Right ventricle myocardium superior (tissue), 1 donor: ENCODE results near the gene SRPK3. TPM values are rescaled to one million over a fixed set of nuclear protein-coding genes. Genes with fewer than 3 reads are reported as not detected.
A peak's percentile ranks its signal among the peaks of the same experiment; 100 is the strongest.
"Not testable (repeated sequence)": the region's sequence is repeated elsewhere in the genome, so short reads cannot be mapped to it uniquely, and the experiment has no call there.

Experiments used
- ATAC-seq: fragments of 200-7000 bp; cut with Tn5 transposase; one replicate; pipeline ENCODE4 v1.9.1; 2020; ENCODE audit warnings: mild to moderate bottlenecking; ENCODE audit not compliant: poor library complexity
- DNase-seq: peaks from one replicate; pipeline ENCODE4 v3.0.0-alpha.2; 2020
- intact Hi-C: fragments of 100-400 bp; cut with DNase I; formaldehyde crosslinking; loops from one replicate; pipeline ENCODE4 v1.11.2; 2022
- long read RNA-seq: library from polyadenylated mRNA; unstranded; transcript quantifications from one replicate; pipeline ENCODE4 v2.0.0, GENCODE V29; 2021
- total RNA-seq: library from RNA; stranded (reverse); fragmentation: NEBNext Ultra II Directional; extraction: Animal tissue kit (Norgen Biotek cat#: 25700); gene quantifications from one replicate; pipeline ENCODE4 v1.2.1, GENCODE V29; 2021
- donor health status: DM: no; HTN: yes; CAD: no; lungs with severe emphysema.

SRPK3 gene, protein sequence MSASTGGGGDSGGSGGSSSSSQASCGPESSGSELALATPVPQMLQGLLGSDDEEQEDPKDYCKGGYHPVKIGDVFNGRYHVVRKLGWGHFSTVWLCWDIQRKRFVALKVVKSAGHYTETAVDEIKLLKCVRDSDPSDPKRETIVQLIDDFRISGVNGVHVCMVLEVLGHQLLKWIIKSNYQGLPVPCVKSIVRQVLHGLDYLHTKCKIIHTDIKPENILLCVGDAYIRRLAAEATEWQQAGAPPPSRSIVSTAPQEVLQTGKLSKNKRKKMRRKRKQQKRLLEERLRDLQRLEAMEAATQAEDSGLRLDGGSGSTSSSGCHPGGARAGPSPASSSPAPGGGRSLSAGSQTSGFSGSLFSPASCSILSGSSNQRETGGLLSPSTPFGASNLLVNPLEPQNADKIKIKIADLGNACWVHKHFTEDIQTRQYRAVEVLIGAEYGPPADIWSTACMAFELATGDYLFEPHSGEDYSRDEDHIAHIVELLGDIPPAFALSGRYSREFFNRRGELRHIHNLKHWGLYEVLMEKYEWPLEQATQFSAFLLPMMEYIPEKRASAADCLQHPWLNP
- total RNA-seq, result 38.0 TPM
- long read RNA-seq, transcript SRPK3-202 (15 exons, 1,958 nt), result minor isoform, 28 of 158 reads
- long read RNA-seq, transcript SRPK3-203 (15 exons, 1,753 nt), result major isoform, 41 of 158 reads
- long read RNA-seq, partial matches to known transcripts, result 59 of 158 reads
- long read RNA-seq, other reads (novel, unspliced or antisense), result 30 of 158 reads

DNA sequence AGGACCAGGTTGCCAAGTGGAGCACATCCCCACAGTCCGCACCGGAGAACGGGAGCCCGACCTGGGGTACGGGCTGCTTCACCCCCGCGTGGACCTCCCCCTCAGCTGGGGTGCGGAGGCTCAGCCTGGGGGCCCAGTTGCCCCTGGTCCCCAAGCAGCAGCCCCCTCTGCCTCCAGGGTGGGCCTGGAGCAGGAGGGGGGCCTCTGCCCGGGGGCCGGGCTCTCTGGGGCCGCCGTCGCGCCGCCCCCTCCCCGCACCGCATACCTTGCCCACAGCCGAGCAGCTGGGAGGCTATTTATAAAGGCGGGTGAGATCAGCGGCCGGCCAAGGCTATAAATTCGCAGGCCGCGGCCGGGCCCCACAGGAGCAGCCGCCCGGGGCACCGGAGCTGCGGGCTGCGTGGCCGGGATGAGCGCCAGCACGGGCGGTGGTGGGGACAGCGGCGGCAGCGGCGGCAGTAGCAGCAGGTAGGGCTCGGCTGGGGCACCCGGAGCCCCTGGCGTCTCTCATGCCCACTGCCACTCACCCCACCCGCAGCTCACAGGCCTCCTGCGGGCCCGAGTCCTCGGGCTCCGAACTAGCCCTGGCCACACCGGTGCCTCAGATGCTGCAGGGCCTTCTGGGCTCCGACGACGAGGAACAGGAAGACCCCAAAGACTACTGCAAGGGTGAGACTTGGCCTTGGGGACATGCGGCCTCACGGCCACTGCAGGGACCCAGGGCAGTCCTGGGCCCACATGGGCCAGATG, at the start of gene SRPK3:
Gene SRPK3 (plus strand): TSS at position 364 of the 750 bp plus-strand sequence. CDS start 46 bp downstream, at position 410.
- DNase-seq (peak; percentile 53), ATAC-seq (peak; percentile 86)
- intact Hi-C loops, result no loop called here

DNA sequence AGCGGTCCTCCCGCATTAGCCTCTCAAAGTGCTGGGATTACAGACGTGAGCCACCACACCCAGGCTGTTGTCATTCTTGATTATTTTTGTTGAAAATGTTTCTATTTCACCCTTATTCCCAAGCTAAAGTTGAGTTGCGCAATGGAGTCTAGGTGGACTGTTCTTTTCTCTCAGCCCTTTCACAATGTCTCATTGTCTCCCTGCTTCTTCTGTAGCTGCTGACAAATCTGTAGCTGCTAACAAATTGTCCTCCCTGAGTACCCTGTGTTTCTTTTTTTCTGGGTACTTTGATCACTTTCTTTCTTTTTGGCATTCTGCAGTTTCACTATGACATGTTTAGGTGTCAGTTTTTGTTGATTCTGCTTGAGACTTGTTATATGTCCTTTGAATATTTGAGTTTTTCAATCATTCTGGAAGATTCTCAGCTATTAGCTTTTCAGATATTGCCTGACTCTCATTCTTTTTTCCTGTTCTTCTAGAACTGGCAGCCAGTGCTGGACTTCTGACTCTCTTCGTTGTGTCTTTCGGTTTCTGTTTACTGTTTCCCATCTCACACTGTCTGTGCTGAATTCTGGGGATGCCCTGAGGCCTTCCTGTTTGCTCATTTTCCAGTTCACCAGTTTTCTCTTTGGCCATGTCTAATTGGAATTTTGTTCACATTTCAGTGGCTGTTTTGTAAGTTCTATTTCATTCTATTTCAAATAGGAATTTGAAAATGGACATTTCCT, 49.6 kb upstream of the SRPK3 start:
- DNase-seq (no peak), ATAC-seq (no peak)
- intact Hi-C loops, result no loop called here

DNA sequence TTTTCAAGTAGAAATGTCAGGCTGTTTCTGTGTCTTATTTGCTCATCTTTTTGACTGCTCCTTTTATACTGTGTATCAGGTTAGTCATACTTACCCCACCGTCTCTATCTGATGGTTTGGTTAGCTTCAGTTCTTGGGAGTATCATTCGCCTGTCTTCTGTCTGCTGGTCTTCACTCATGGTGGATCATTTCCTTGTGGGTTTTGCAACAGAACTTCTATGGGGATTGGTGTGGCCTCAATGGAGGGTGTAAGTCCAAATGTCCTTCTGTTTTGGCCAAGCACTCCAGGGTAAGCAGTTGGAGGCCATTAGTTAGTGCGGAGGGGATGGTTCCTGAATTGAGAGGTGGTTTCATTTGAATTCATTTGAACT, 49.0 kb upstream of the SRPK3 start:
- intact Hi-C loops, result no loop called here
- no peak for ATAC-seq
- DNase-seq, result no peak

DNA sequence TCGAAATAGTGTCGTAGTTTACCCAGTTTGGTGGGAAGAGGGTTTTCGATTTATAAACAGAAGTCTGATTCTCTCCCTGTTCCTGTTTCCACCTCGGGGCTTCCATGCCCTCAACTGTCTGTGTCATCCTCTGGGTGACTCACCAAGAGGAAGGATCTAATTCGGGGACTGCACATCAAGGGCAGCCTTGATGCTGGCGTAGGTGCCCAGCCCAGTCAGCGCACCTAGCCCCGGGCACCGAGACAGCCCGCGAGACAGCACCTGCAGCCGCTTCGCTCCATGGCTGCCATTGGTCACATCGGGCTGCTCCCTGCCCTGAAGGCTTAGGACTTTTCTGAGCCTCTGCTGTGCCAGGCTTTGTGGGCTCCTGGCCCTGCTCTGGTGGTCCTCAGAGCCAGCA, 48.4 kb upstream of the SRPK3 start:
- no peak for ATAC-seq
- DNase-seq, result no peak

DNA sequence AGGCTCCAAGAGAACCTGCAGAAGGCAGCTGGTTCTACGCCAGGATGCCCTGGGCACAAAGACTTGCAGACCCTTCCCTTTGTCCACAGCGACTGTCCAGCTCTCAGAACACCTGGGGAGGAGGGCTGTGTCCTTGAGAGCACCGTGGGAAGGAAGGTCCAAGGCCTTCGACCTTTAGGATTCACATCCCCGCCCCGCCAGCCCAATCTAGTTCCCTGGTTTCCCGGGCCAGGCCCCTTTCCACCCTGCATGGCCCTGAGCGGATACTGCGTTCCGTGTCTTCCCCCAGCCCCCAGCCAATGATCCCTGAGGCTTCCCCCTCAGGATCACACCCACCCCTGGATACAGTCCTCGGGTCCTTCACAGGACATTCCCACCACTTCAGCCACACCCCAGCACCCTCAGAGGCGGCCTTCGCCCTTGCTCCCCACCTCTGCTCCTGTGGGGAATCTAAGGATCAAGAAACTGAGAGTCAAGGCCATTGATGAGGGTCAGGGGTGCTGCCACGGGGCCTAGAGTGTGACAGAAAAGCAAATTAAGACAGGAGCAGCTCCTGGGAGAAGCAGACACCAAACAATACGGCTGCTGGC, 47.1 kb upstream of the SRPK3 start:
- intact Hi-C loops, result no loop called here
- no peak for DNase-seq
- ATAC-seq, result no peak

More for the DNA sequence above, 48.4 kb upstream of the SRPK3 start:
- intact Hi-C loops, result no loop called here

DNA sequence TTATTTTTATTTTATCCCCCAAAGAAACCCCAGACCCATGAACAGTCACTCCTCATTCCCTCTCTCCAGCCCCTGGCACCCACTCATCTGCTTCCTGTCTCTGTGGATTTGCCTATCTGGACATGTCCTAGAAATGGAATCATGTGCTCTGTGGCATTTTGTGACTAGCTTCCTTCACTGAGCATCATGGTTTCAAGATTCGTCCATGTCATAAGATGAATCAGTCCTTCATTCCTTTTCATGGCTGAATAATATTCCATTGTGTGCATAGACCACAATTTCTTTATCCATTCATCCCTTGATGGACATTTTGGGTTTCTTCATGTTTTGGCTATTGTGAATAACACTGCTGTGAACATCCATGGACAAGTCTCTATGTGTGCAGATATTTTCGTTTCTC, 46.0 kb upstream of the SRPK3 start:
- ATAC-seq (no peak), DNase-seq (no peak)
- intact Hi-C loops, result no loop called here

DNA sequence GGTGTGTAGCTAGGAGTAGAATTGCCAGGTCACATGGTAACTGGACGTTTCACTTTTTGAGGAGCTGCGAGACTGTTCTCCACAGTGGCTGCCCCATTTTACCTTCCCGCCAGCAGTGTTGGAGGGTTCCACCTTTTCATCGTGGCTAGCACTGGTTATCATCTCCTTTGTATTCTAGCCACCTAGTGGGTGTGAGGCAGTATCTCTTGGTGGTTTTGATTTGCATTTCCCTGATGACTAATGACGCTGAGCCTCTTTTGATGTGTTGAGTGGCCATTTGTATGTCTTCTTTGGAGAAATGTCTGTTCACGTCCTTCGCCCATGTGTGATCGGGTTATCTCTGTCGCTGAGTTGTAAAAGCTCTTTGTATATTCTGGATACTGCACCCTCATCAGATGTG, 45.6 kb upstream of the SRPK3 start:
- no peak for ATAC-seq
- intact Hi-C loops, result no loop called here
- no peak for DNase-seq

DNA sequence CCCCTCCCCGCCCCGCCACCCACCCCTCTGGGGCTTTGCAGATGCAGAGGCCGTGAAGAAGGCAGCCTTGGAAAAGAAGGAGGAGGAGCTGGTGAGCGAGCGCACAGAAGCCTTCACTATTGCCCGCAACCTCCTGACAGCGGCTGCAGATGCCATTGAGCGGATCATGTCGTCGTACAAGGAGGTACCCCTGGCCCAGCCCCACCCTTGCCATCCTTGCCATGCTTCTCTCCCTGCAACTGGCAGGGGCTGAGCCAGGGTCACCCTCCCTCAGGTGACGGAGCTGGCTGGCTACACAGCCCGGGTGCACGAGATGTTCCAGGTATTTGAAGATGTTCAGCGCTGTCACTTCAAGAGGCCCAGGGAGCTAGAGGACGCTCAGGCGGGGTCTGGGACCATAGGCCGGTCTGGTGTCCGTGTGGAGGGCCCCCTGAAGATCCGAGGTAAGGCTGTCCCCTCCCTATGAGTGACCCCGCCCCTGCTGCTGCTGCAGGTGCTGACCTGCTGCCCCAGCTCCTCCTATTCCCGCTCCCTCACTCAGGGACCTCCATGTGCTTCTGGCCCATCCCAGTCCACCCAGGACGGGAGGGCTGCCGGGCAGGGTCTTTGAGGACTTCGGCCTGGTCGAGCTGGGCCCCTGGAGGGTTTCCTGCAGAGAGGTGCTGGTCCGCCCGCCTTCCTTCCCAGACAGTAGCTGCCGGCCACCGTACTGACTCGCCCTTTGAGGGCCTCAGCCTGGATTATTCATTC, 44.6 kb upstream of the SRPK3 start:
- intact Hi-C loops, result no loop called here
- DNase-seq, result no peak
- ATAC-seq, result no peak

DNA sequence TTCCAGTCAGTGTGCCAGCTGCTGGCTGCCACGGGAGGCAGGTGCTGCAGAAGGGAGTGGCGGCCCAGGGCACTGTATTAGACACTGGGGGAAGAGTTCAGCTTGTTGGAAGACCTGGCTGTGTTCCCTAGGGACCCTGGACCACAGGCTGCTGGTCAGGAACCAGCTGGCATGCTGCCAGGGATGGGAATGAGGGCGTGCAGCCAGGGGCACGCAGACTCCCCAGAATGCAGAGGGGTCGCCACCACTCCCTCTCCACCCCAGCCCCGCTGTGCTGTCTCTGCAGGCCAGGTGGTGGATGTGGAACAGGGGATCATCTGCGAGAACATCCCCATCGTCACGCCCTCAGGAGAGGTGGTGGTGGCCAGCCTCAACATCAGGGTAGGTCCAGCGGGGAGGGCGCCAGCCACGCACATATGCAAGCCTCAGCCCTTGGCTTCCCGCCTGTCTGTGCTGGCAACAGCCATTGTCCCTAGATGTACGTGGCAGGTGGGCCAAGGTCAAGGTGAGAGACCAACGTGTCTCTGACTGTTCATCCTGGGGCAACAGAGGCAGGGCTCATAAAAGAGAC, 43.9 kb upstream of the SRPK3 start:
- intact Hi-C loops, result no loop called here
- DNase-seq, result no peak
- no peak for ATAC-seq

DNA sequence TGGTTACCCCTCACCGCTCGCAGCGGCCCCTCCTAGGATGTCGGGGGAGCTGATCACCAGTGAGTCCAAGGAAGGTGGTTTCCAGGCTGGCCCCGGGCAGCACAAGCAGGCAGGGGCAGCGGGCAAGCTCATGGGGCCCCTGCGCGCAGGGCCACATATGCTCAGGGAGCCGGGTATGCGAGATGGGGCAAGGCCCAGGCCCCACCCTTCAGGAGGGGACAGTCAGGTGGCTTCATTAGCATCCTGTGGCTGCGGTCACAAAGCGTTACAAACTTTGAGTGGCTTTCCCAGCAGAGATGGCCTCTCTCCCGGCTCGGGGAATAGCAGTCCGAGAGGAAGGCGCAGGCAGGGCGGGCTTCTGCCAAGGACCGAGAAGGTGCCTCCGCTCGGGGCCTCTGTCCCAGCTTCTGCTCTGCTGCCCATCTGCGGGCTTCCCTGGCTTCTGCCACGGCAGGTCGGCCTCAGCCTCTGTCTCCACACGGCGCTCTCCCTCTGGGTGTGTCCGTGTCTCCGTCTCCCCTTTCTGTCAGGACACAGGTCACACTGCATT, 42.7 kb upstream of the SRPK3 start:
- ATAC-seq, result no peak
- DNase-seq, result no peak
- intact Hi-C loops, result no loop called here

DNA sequence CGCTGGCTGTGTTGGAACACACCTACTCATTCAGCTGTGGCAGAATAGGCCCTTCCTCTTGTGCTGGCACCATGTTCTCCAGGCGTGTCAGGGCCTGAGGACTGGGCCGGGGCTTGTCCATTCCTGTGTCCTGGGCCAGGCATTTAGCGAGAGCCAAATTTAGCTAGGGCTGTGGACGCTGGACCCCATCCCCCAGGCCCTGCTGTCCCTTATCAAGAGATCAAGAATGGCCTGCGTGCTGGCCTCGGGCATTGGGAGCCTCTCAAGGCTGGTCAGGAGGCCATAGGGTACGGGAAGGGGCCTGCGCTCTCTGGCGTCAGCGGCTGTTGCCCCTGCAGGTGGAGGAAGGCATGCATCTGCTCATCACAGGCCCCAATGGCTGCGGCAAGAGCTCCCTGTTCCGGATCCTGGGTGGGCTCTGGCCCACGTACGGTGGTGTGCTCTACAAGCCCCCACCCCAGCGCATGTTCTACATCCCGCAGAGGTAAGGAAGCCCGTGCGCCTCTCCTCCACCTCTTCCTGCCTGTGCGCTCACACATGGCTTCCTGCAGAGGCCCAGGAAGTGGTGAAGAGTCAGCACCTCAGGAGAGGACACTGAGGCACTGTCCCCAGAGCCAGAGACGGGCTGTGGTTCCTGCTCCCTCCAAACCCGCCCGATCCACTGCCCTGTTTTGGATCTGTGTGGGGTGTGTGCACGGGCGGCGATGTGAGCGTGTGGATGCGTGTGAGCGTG, 40.9 kb upstream of the SRPK3 start:
- intact Hi-C loops, result no loop called here
- no peak for DNase-seq
- no peak for ATAC-seq

DNA sequence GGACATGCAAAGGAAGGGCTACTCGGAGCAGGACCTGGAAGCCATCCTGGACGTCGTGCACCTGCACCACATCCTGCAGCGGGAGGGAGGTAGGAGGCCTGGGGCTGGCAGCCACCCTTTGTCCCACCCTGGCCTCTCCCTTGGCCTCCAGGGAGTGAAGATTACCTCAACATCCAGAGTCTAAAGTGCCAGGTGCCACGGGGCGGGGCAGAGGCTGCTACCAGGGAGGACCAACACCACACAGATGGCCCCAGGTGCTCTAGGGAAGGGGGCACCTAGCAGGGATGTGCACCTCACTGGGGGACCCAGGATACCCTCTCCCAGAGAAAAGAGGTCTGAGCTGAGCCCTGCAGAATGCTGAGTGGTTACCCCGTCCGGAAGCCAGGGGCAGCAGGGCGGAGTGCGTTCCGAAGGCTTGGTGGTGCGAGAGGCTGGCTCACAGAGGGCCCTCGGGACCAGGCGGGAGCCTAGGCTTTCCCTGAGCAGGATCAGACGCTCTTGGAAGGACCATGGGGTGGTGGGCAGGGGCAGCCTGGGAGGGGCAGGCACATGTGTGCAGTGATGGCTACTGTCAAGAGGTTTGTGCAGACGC, 40.1 kb upstream of the SRPK3 start:
- ATAC-seq, result no peak
- DNase-seq, result no peak
- intact Hi-C loops, result no loop called here

DNA sequence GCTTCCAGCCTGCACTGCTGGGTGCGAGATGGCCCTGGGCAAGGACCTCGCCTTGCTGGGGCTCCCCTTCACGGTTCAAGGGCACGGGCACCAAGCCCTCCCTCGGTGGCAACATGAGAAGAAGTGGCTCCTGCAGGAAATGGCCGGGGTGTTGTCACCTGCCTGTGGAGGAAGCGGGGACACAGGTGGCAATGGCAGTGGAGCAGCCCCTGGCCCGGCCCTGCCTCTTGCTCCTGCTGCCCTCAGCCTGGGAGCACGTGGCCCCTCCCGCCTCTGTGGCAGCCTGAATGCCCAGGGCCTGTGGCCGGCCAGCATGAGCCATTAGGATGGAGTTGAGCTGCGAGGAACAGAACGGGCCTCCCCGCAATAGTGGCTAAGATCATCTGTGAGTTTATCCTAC, 39.4 kb upstream of the SRPK3 start:
- DNase-seq (no peak), ATAC-seq (no peak)
- intact Hi-C loops, result no loop called here

DNA sequence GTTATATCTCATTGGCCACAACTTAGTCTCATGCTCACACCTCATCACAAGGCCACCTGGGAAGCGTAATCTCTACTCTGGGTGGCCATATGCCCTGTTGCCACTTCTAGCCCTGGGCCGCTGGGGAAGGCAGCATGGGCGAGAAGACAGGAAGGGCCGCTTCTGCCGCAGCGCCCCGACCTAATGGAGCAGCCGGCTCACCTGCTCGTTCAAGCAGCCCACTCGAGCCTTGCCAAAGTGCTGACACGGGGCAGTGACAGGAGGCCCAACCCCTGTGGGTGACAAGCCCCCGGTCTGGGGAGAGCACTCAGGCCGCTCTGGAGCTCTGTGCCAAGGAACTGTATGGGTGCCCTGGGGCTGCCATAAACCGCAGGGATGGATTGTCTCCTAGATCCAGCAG, 38.7 kb upstream of the SRPK3 start:
- intact Hi-C loops, ATAC-seq, DNase-seq: not testable (repeated sequence)

DNA sequence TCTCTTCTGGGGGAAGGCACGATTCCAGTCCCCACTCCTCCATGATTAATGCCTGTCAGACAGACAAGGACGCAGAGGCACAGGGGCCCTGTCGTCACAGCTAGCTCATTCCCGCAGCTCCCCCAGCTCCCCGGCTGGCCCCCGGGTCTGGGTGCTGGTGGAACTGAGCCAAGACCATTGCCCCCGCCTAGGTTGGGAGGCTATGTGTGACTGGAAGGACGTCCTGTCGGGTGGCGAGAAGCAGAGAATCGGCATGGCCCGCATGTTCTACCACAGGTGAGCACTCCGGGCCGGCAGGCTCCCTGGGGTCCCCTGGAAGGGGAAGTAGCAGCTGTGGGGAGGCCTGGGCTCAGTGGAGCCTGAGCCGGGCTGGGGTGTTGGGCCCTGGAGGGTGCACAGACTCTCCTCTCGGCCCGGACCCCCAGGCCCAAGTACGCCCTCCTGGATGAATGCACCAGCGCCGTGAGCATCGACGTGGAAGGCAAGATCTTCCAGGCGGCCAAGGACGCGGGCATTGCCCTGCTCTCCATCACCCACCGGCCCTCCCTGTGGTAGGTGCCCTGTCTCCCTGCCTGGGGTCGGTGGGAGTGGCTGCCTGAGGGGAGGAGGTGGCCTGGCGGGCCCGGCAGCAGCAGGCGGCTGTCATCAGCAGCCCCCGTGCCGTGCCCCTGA, 37.9 kb upstream of the SRPK3 start:
- intact Hi-C loops, DNase-seq, ATAC-seq: not testable (repeated sequence)
